NCI-H2196 treated with DMSO at 0.1 percent for 48 hours (cell line): Measurements from ENCODE around the gene PHKG1.
"Not testable (repeated sequence)": the region's sequence is repeated elsewhere in the genome, so short reads cannot be mapped to it uniquely, and the experiment has no call there.

Source experiments
- DNase-seq: peaks from one replicate; lab custom pipeline; 2025; ENCODE audit not compliant: unreplicated experiment; lab: John Stamatoyannopoulos, UW

PHKG1 gene

DNA sequence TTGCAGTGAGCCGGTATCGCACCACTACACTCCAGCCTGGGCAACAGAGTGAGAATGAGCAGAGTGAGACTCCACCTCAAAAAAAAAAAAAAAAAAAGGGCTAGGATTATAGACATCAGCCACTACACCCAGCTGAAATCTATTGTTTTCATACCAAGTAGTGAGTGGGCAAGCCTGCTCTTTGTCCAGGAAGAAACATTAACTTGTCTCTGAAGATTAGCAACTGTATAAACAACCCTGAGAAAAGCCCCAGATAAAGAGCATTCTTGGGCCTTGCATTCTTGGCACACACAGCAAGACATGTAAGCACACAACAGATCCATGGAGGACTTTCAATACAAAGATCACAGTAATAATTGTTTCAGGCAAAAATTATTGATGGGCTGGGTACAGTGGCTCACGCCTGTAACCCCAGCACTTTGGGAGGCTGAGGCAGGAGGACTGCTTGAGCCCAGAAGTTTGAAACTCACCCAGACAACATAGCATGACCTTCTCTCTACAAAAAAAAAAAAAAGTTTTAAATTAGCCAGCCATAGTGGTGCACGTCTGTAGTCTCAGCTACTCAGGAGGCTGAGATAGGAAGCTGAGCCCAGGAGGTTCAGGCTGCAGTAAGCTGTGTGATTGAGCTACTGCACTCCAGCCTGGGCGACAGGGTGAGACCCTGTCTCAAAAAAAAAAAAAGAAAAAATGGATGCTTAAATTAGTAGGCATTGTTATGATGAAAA is 45.9 kb downstream of the PHKG1 start:
- no peak for DNase-seq

DNA sequence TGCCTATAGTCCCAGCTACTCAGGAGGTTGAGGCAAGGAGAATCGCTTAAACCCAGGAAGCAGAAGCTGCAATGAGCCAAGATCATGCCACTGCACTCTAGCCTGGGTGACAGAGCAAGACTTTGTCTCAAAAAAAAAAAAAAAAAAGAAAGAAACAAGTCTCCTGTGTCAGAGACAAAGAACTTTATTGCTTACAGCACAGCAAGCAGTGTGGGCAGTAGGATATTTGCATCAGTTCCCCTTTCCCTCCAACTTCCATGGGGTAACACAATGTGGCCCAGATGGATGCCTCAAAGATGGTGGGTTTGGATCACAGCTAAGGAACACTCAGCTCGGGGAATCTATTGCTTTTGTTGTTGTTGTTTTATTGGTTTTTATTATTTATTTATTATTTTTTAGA is 47.0 kb downstream of the PHKG1 start:
- DNase-seq = not testable (repeated sequence)

DNA sequence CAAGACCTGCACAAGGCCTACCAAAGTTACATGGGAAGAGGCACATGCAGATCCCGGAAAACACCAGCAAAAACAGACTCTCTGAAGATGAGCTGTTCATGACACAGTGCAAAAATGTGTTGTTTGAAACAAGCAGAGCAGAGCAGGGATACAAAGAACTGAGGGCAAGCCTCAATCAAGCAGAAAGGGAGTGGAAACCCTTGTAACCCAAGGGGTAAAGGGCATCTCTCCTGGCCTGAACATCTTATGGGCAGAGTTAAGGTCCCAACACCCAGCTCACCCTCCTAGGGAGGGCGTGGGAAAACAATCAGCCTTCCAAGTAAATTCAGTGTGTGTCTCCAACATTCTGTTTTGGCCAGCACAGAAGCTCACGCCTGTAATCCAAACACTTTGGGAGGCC is 52.0 kb downstream of the PHKG1 start:
- no peak for DNase-seq

DNA sequence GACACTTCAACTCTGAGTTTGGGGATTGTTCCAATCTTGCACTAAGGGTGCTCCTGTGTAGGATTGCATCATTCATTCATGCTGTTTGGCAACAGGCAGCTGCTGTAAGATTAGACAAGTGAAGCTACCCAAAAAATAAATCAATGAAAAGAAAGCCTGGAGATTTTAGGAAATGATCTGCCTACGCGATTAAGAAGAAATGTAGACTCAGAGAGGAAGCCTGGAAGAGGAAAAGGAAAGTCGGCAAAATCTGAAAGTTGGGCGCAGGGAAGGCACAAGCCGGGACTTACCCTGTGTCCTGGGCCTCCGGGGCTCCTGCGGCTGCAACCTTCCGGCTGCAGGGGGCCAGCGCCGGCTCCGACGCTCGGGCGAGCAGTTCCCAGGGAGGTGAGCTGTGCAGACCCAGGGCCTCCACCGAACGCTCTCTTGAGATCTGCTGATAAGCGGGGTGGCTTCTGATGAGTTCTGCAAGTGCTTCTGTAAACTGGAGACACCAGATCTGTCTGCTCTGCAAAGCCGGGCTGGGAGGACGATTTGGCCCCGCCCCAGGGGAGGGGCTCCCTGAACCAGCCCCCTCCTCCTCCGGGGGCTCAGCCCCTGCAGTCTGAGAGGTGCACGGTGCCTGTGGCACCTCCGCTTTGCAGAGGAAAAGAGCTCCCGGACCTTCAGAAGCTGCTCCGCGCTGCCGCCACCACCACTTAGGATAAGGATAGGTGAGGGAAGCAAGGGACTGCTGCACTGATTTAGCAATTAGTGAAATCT is 58.9 kb downstream of the PHKG1 start:
- DNase-seq = peak; percentile 93

DNA sequence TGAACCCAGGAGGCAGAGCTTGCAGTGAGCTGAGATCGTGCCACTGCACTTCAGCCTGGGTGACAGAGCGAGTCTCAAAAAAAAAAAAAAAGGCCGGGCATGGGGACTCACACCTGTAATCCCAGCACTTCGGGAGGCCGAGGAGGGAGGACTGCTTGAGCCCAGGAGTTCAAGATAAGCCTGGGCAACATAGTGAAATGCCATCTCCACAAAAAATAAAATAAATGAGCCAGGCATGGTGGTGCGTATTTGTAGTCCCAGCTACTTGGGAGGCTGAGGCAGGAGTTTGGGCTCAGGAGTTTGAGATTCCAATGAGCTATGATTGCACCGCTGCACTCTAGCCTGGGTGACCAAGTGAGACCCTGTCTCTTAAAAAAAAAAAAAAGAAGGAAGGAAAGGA is 60.2 kb downstream of the PHKG1 start:
- DNase-seq = not testable (repeated sequence)

DNA sequence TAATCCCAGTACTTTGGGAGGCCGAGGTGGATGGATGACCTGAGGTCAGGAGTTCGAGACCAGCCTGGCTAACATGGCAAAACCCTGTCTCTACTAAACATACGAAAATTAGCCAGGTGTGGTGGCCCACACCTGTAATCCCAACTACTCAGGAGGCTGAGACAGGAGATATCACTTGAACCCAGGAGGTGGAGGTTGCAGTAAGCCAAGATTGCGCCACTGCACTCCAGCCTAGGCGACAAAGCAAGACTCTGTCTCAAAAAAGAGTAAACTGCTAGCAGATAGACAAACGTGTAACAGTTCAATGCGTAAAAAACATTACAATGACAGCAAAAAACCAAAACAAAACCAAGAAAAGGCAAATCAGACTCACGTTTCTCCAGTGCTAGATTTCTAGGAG is 61.2 kb downstream of the PHKG1 start:
- DNase-seq = not testable (repeated sequence)

DNA sequence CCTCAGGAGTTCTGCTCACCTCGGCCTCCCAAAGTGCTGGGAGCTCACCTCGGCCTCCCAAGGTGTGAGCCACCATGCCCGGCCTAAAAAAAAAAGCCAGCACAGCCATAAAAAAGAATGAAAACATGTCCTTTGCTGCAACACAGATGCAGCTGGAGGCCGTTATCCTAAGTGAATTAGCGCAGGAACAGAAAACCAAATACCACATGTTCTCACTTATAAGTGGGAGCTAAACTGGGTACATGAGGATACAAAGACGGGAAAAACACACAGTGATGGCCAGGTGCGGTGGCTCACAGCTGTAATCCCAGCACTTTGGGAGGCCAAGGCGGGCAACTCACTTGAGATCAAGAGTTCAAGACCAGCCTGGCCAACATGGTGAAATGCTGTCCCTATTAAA is 62.4 kb downstream of the PHKG1 start:
- DNase-seq = no peak
